Amygdala (tissue), 56 donors: ENCODE measurements around the gene IL12A.

Experiments used
- DNase-seq, 56 donors: peaks; one replicate each; lab custom pipeline; 2025; lab: John Stamatoyannopoulos, UW

The IL12A gene

DNA sequence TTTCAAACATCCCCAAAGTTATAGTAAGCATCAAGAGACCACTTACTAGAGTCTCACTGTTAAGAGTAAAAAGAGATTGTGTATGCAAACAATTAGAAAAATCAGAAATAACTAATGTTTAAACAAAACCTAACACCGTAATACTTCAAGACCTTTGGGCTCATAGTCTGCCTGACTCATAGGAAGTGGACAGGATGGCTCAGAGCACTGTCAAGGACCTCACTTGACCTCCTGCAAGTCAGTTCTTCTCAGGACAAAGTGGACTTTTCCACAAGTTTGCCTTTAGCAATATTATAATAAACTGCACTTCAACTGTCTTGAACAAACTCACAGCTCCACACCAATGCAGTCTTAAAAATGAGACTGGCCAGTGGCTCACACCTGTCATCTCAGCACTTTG lies 34.8 kb downstream of the IL12A start:
- DNase-seq = no peak

DNA sequence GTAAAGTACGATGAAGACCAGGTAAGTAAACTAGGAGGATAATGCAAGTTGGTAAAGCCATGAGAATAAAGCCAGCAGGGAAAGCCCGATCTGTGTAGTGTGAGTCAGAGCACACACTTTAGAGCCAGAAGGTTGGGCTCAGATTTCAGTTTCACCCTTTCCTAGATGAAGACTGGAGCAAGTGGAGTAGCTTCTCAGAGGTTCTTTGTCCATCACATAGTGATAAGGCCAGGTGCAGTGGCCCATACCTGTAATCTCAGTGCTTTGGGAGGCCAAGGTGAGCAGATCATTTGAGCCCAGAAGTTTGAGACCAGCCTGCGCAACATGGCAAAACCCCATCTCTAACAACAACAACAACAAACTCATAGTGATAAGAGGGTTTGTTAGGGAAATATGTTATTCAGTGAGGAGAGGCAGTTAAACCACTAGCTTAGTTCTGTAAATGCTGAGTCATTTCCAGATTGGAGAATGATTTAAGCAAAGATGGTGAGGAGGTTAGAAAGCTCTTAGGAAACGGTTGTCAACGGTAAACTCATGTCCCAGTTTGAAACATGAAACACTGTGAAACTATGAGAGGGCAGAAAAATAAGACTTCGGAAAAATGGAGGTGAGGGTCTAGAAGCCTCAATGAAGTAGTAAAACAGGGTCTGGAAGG lies 39.0 kb downstream of the IL12A start:
- DNase-seq = no peak

DNA sequence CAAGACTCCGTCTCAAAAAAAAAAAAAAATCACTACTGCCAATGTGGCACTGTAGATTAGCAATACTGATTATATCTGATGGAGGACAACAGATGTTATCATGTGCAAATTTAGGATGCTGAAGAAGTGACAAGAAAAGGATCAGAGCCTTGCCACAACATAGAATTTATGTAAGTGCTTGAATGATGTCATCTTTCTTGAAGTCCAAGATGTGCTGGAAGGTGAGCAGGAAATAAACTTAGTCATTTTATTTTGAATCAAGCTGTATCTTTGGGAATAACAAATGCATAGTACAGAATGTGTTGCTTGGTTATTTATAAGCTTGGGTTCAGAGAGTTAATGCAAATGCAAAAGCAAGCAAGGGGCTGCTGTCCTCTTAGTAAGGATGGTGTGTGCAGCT lies 47.1 kb downstream of the IL12A start:
- no peak for DNase-seq

DNA sequence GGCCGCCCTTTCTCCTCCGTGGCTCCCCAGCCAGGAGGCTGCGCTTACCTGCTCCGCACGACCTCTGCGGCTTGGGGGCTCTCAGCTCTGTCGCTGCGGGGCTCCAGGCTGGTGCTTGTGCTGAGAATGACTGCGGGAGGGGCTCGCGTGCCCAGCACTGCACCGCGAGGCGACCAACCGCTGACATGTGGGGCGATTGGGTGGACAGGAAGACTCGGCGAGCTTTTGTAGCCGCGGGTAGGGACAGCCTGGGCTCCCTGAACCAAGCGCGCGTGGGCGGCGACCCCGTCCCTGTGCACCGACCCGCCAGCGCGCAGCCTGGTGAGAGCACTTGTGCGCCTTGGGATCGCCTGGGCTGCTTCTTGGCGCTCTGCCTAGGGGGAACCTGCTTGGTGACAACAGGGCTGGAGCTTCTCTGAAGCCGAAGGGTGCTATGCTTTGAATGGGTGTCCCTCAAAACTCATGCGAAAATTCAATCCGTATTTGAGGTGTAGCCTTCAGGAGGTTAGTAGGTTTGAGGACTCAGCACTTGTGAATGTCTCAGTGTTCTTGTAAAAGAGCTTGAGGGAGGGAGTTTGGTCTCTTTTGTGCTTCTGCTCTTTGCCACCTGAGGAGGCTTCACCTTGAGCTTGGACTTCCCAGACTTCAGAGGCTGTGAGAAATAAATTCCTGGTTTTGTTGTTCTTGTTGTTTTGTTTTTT lies 50.4 kb downstream of the IL12A start:
- DNase-seq = peak in 14 of 56 donors; percentile 2 to 49 (median 10)

DNA sequence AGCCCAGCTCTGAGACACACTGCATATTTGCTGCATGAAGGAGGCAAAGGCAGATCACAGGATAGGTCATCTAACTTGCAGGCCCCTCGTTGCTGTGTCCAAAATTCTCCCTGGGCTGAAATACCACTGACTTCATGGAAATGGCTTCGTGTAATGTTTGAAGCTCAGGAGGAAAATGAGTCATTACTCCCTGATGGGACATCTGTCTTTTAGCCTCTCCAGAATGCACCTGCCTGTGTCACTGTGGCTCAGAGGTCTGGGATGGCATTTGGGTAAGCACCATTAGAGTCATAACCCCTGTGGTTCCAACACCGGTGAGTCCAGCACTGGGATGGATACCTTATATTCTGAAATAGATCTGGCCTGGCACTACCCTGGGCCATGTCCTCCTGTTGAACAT lies 51.5 kb downstream of the IL12A start:
- no peak for DNase-seq

DNA sequence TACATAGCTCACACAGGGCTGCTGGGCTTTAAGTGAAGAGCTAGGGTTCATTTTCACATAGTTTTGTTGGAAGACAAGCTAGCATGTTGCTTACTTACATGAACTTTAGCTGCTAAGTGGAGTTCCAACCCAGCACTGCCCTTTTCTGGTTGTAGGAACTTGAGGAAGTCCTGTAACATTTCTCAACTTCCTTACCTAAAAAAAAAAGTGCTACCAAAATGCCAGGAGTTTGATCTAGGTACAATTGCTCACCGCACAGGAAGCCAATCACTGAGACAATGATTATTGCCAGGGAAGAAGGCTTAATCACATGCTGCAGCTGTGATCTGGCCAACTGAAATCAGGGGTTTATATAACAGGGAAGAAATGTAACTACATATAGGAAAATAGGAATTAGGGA lies 52.8 kb downstream of the IL12A start:
- DNase-seq = no peak

DNA sequence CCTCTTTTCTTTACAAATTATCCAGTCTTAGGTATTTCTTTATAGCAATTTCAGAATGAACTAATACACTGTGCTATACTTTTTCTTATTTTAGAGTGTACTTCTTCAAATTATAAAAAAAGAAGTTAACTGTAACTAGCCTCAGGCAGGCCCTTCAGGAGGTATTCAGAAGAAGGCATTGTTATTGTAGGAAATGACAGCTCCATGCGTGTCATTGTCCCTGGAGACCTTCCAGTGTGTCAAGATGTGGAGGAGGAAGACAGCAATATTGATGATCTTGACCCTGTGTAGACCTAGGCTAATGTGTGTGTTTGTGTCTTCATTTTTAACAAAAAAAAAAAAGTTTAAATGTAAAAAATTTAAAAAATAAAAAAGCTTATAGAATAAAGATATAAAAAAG lies 55.5 kb downstream of the IL12A start:
- no peak for DNase-seq
